Peyer's patch (tissue), 4 donors: ENCODE results near the gene OR5D14.

Experiments
- CTCF ChIP-seq, 6 experiments: fragments of 450-650 bp in 4 of 6; fragments of 200-600 bp in 2 of 6; sonication (generic) in 1 of 6; IDR thresholded peaks; one replicate each; pipeline ENCODE4 v1.5.1; 2017 to 2019; ENCODE audit warnings: antibody characterized with exemption in 6 of 6, mild to moderate bottlenecking in 3 of 6, moderate library complexity in 1 of 6
- POLR2A ChIP-seq, 2 donors: fragments of 450-650 bp; IDR thresholded peaks; one replicate each; pipeline ENCODE4 v1.5.1; 2017; ENCODE audit warnings: antibody characterized with exemption in 2 of 2, mild to moderate bottlenecking in 2 of 2, moderate library complexity in 2 of 2

- no peak for TF ChIP-seq POLR2A (IDR thresholded peaks at IDR 0.05)
- TF ChIP-seq CTCF (IDR thresholded peaks at IDR 0.05), result no peak
Observed at GRCh38 chr11:55793321-55793720, 2.0 kb upstream of the OR5D14 start.
